PFSK-1 (cell line): ENCODE measurements around the gene WDR86.

Experiments used
- FOXP2 ChIP-seq: optimal IDR thresholded peaks from 2 replicates; pipeline ENCODE3; 2011; ENCODE audit warnings: borderline replicate concordance, control low read depth, inconsistent platforms; ENCODE audit not compliant: insufficient read depth; ENCODE audit errors: extremely low read length, extremely low read depth
- POLR2AphosphoS5 ChIP-seq: IDR thresholded peaks from 2 replicates; pipeline ENCODE4 v1.6.1; 2012; ENCODE audit warnings: low read depth, mild to moderate bottlenecking, control low read depth, low read length, moderate library complexity
- SIN3A ChIP-seq: IDR thresholded peaks from 2 replicates; pipeline ENCODE4 v1.6.1; 2012; ENCODE audit warnings: mild to moderate bottlenecking, low read length, moderate library complexity, borderline replicate concordance; ENCODE audit not compliant: insufficient read depth
- TAF1 ChIP-seq: IDR thresholded peaks from 2 replicates; pipeline ENCODE4 v1.6.1; 2012; ENCODE audit warnings: low read length, control low read depth, borderline replicate concordance; ENCODE audit not compliant: insufficient read depth
- TF ChIP-seq, protein P1 (sequence below), 2 experiments: IDR thresholded peaks; 2 replicates each; pipeline versions ENCODE4 v1.6.1 to v1.8.0; 2011 to 2012; ENCODE audit warnings: low read depth in 2 of 2, low read length in 2 of 2, control low read depth in 1 of 2, inconsistent platforms in 1 of 2, mild to moderate bottlenecking in 1 of 2, moderate library complexity in 1 of 2; ENCODE audit not compliant: insufficient read depth in 1 of 2

DNA sequence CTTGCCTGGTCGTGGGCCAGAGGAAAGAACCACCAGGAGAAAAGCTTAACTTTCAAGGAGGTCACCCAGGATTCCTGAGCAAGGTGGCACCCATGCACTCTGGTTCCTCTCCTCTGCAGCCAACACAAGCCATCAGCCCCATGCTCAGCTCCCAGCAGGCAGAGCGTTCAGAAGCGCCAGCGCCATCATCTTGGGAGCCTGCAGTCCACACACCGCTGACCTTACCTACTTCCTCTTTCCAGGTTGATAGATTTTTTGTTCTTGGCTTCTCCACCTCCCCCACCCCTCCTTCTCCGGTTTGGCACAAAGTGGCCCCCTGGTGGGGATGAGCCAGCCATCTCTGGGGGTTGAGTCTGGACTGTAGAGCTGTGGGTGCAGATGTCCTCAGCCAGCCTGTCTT is 1.7 kb upstream of the WDR86 start:
- TF ChIP-seq TAF1, result no peak
- TF ChIP-seq, protein P1, sequence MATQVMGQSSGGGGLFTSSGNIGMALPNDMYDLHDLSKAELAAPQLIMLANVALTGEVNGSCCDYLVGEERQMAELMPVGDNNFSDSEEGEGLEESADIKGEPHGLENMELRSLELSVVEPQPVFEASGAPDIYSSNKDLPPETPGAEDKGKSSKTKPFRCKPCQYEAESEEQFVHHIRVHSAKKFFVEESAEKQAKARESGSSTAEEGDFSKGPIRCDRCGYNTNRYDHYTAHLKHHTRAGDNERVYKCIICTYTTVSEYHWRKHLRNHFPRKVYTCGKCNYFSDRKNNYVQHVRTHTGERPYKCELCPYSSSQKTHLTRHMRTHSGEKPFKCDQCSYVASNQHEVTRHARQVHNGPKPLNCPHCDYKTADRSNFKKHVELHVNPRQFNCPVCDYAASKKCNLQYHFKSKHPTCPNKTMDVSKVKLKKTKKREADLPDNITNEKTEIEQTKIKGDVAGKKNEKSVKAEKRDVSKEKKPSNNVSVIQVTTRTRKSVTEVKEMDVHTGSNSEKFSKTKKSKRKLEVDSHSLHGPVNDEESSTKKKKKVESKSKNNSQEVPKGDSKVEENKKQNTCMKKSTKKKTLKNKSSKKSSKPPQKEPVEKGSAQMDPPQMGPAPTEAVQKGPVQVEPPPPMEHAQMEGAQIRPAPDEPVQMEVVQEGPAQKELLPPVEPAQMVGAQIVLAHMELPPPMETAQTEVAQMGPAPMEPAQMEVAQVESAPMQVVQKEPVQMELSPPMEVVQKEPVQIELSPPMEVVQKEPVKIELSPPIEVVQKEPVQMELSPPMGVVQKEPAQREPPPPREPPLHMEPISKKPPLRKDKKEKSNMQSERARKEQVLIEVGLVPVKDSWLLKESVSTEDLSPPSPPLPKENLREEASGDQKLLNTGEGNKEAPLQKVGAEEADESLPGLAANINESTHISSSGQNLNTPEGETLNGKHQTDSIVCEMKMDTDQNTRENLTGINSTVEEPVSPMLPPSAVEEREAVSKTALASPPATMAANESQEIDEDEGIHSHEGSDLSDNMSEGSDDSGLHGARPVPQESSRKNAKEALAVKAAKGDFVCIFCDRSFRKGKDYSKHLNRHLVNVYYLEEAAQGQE (IDR thresholded peaks at IDR 0.05; ENCODE audit: insufficient read depth in 1 of 2, low read depth in 2 of 2, low read length in 2 of 2), result no peak
- TF ChIP-seq SIN3A, result no peak
- no peak for TF ChIP-seq POLR2AphosphoS5
- TF ChIP-seq FOXP2, result no peak
